ENCODE results near the gene GPS2.
"Not testable (repeated sequence)": the region's sequence is repeated elsewhere in the genome, so short reads cannot be mapped to it uniquely, and the experiment has no call there.

- TF ChIP-seq MYC (IDR thresholded peaks at IDR 0.05; ENCODE audit: insufficient read depth, insufficient read length, insufficient replicate concordance, low read length, severe bottlenecking); CEBPB (IDR thresholded peaks at IDR 0.05; ENCODE audit: borderline replicate concordance in 1 of 2, low read depth in 2 of 2, low read length in 2 of 2); TAF1 (IDR thresholded peaks at IDR 0.05; ENCODE audit: borderline replicate concordance, low read depth, low read length); POLR2AphosphoS5 (IDR thresholded peaks at IDR 0.05; ENCODE audit: low read length); ZBTB40 (IDR thresholded peaks at IDR 0.05; ENCODE audit: borderline replicate concordance); MXI1 (IDR thresholded peaks at IDR 0.05; ENCODE audit: low read depth, low read length); CHD1 (IDR thresholded peaks at IDR 0.05; ENCODE audit: low read depth, low read length); ZNF592 (IDR thresholded peaks at IDR 0.05); SMARCA5 (IDR thresholded peaks at IDR 0.05); ZNF274 (IDR thresholded peaks at IDR 0.05; ENCODE audit: insufficient read depth, insufficient read length): not testable (repeated sequence)
- peak; percentile 92 for TF ChIP-seq NR2F1 (conservative IDR thresholded peaks at IDR 0.05)
- TF ChIP-seq, protein P1, sequence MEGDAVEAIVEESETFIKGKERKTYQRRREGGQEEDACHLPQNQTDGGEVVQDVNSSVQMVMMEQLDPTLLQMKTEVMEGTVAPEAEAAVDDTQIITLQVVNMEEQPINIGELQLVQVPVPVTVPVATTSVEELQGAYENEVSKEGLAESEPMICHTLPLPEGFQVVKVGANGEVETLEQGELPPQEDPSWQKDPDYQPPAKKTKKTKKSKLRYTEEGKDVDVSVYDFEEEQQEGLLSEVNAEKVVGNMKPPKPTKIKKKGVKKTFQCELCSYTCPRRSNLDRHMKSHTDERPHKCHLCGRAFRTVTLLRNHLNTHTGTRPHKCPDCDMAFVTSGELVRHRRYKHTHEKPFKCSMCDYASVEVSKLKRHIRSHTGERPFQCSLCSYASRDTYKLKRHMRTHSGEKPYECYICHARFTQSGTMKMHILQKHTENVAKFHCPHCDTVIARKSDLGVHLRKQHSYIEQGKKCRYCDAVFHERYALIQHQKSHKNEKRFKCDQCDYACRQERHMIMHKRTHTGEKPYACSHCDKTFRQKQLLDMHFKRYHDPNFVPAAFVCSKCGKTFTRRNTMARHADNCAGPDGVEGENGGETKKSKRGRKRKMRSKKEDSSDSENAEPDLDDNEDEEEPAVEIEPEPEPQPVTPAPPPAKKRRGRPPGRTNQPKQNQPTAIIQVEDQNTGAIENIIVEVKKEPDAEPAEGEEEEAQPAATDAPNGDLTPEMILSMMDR (IDR thresholded peaks at IDR 0.05 in 2 of 3, conservative IDR thresholded peaks at IDR 0.05 in 1 of 3; ENCODE audit: control insufficient read depth in 2 of 3, extremely low read depth in 1 of 3, insufficient read depth in 1 of 3, low read depth in 3 of 3, low read length in 3 of 3), result not testable (repeated sequence)
- TF ChIP-seq, protein P2, sequence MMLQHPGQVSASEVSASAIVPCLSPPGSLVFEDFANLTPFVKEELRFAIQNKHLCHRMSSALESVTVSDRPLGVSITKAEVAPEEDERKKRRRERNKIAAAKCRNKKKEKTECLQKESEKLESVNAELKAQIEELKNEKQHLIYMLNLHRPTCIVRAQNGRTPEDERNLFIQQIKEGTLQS (IDR thresholded peaks at IDR 0.05; ENCODE audit: borderline replicate concordance, extremely low read depth, low read depth, low read length), result not testable (repeated sequence)
- peak in 1 of 2 experiments; percentile 64; a peak in 2 of 4 replicates for TF ChIP-seq BHLHE40 (IDR thresholded peaks at IDR 0.05; ENCODE audit: borderline replicate concordance in 1 of 2, low read depth in 2 of 2, low read length in 1 of 2)
Observed at GRCh38 chr17:7335765-7336164, 20.6 kb upstream of the GPS2 start.

Data from GM12878 (cell line).